HepG2 (cell line): Measurements from ENCODE around the gene SHISA4. TPM values are rescaled to one million over a fixed set of nuclear protein-coding genes. Genes with fewer than 3 reads are reported as not detected.

ENCODE experiments used
- ATAC-seq: fragments of 200-7000 bp; cut with Tn5 transposase; 3 replicates; pipeline ENCODE4 v1.9.1; 2020; ENCODE audit warnings: mild to moderate bottlenecking, moderate library complexity
- BruUV-seq: library from RNA; stranded (reverse); fragments of 400-500 nt; replicated peaks from 2 replicates; lab custom pipeline; 2021; lab: Mats Ljungman, UMichigan
- CTCF ChIA-PET: fragments of 300-600 bp; formaldehyde crosslinking; extraction: SDS; loops from one replicate; lab custom pipeline; 2021; ENCODE audit warnings: low total read pairs, inconsistent platforms, low intra/inter-chr PET ratio; lab: Yijun Ruan, JAX
- POLR2A ChIA-PET: fragments of 350-600 bp; sonication (Branson Sonifier 250); formaldehyde crosslinking; loops from one replicate; lab custom pipeline; 2020; ENCODE audit warnings: antibody characterized with exemption, inconsistent platforms; lab: Yijun Ruan, JAX
- DNase-seq: peaks from one replicate; pipeline ENCODE4 v3.0.0-alpha.2; 2015; ENCODE audit warnings: low spot score
- FAIRE-seq: peaks from 3 replicates; lab custom pipeline; 2011; peaks lifted over from hg19 to GRCh38; lab: Jason Lieb, UNC
- H2AFZ ChIP-seq: one replicate; pipeline ENCODE4 v1.6.1; 2011; ENCODE audit warnings: low read length, inconsistent platforms
- H3K27ac ChIP-seq: fragments of 300-600 bp; 3 replicates; pipeline ENCODE4 v1.8.0; 2011; ENCODE audit warnings: mixed run types, mild to moderate bottlenecking, mixed read lengths, low read length, inconsistent platforms; ENCODE audit not compliant: insufficient read depth; ENCODE audit errors: extremely low read length
- H3K27me3 ChIP-seq, 2 experiments: fragments of 200-600 bp in 1 of 2; 2 replicates in 1 of 2; 3 replicates in 1 of 2; pipeline versions ENCODE4 v1.6.0 to v1.8.0; 2011; ENCODE audit warnings: low read length in 2 of 2, mild to moderate bottlenecking in 2 of 2, moderate library complexity in 2 of 2, inconsistent platforms in 1 of 2; ENCODE audit not compliant: insufficient read depth in 2 of 2, control insufficient read depth in 1 of 2
- H3K36me3 ChIP-seq, 2 experiments: fragments of 200-600 bp in 1 of 2; replicated peaks in 1 of 2; 2 replicates in 1 of 2; 3 replicates in 1 of 2; pipeline versions ENCODE4 v1.5.1 to v1.8.0; 2011; ENCODE audit warnings: low read length in 2 of 2, inconsistent platforms in 1 of 2; ENCODE audit not compliant: insufficient read depth in 2 of 2, control insufficient read depth in 1 of 2
- H3K4me1 ChIP-seq: 2 replicates; pipeline ENCODE4 v1.5.1; 2012; ENCODE audit warnings: low read length, inconsistent platforms; ENCODE audit not compliant: insufficient read depth
- H3K4me2 ChIP-seq: 2 replicates; pipeline ENCODE4 v1.6.0; 2011; ENCODE audit warnings: low read depth, low read length, inconsistent platforms
- H3K4me3 ChIP-seq, 3 experiments: fragments of 200-600 bp in 1 of 3; sonication (generic), shearing (Covaris generic) in 1 of 3; replicated peaks in 1 of 3; 2 replicates each; pipeline ENCODE4 v1.5.1; 2011 to 2016; ENCODE audit warnings: low read length in 3 of 3, inconsistent platforms in 2 of 3, low read depth in 2 of 3, mild to moderate bottlenecking in 2 of 3, control low read depth in 1 of 3, mixed read lengths in 1 of 3; ENCODE audit not compliant: insufficient read depth in 1 of 3
- H3K79me2 ChIP-seq: one replicate; pipeline ENCODE4 v1.6.1; 2011; ENCODE audit warnings: low read length, inconsistent platforms; ENCODE audit not compliant: insufficient read depth
- H3K9ac ChIP-seq: 2 replicates; pipeline ENCODE4 v1.6.0; 2011; ENCODE audit warnings: mild to moderate bottlenecking, low read depth, low read length, inconsistent platforms; ENCODE audit not compliant: insufficient read depth
- H3K9me3 ChIP-seq: 2 replicates; pipeline ENCODE4 v1.5.1; 2012; ENCODE audit warnings: mild to moderate bottlenecking, low read length
- H4K20me1 ChIP-seq: 2 replicates; pipeline ENCODE4 v1.6.0; 2011; ENCODE audit warnings: inconsistent platforms, mild to moderate bottlenecking, low read length, moderate library complexity; ENCODE audit not compliant: insufficient read depth
- ARNTL ChIP-seq: sonication (generic); formaldehyde crosslinking; IDR thresholded peaks from 2 replicates; pipeline ENCODE4 v1.4.0; 2020; ENCODE audit warnings: mild to moderate bottlenecking, missing genetic modification reagents
- MAFK ChIP-seq, 2 experiments: IDR thresholded peaks in 1 of 2; conservative IDR thresholded peaks in 1 of 2; 2 replicates each; pipeline ENCODE4 v1.6.1; 2011; ENCODE audit warnings: improper control_type of control experiment in 2 of 2, low read length in 2 of 2
- NFATC3 ChIP-seq: sonication (generic); formaldehyde crosslinking; IDR thresholded peaks from 2 replicates; pipeline ENCODE4 v1.5.1; 2020; ENCODE audit warnings: mild to moderate bottlenecking, missing genetic modification reagents
- ONECUT2 ChIP-seq: sonication (generic); formaldehyde crosslinking; IDR thresholded peaks from 2 replicates; pipeline ENCODE4 v1.4.0; 2020; ENCODE audit warnings: missing genetic modification reagents
- POLR2A ChIP-seq, 2 experiments: IDR thresholded peaks; 2 replicates each; pipeline ENCODE4 v1.6.1; 2011; ENCODE audit warnings: low read depth in 2 of 2, low read length in 2 of 2, mild to moderate bottlenecking in 1 of 2, moderate library complexity in 1 of 2; ENCODE audit not compliant: insufficient read depth in 1 of 2
- RBAK ChIP-seq: sonication (generic); formaldehyde crosslinking; IDR thresholded peaks from 2 replicates; pipeline ENCODE4 v1.5.1; 2020; ENCODE audit warnings: mild to moderate bottlenecking, missing genetic modification reagents
- RELA ChIP-seq: sonication (generic); formaldehyde crosslinking; IDR thresholded peaks from 2 replicates; pipeline ENCODE4 v1.4.0; 2020; ENCODE audit warnings: missing genetic modification reagents
- TSC22D2 ChIP-seq: sonication (generic); formaldehyde crosslinking; IDR thresholded peaks from 2 replicates; pipeline ENCODE4 v1.5.1; 2020; ENCODE audit warnings: missing genetic modification reagents, mild to moderate bottlenecking, borderline replicate concordance
- ZFP36L1 ChIP-seq: sonication (generic); formaldehyde crosslinking; IDR thresholded peaks from 2 replicates; pipeline ENCODE4 v1.8.0; 2022; ENCODE audit warnings: mild to moderate bottlenecking, missing genetic modification reagents, moderate library complexity
- ZFY ChIP-seq: sonication (generic); formaldehyde crosslinking; IDR thresholded peaks from 2 replicates; pipeline ENCODE4 v1.4.0; 2020; ENCODE audit warnings: missing genetic modification reagents
- ZNF260 ChIP-seq: sonication (generic); formaldehyde crosslinking; IDR thresholded peaks from 2 replicates; pipeline ENCODE4 v1.4.0; 2020; ENCODE audit warnings: missing genetic modification reagents, low read depth, mild to moderate bottlenecking, borderline replicate concordance
- ZNF343 ChIP-seq: sonication (generic); formaldehyde crosslinking; IDR thresholded peaks from 2 replicates; pipeline ENCODE4 v1.4.0; 2020; ENCODE audit warnings: mild to moderate bottlenecking, missing genetic modification reagents
- ZNF44 ChIP-seq: sonication (generic); formaldehyde crosslinking; IDR thresholded peaks from 2 replicates; pipeline ENCODE4 v1.5.1; 2020; ENCODE audit warnings: mild to moderate bottlenecking, missing genetic modification reagents
- ZNF512 ChIP-seq: sonication (generic); formaldehyde crosslinking; IDR thresholded peaks from 2 replicates; pipeline ENCODE4 v1.4.0; 2020; ENCODE audit warnings: mild to moderate bottlenecking, missing genetic modification reagents
- WGBS: methylation state at CpG from one replicate; pipeline ENCODE4 v1.1.6; 2017; ENCODE audit warnings: low lambda C conversion rate; 5-methylcytosine and 5-hydroxymethylcytosine counted together
- in situ Hi-C: cut with HindIII; loops from 2 replicates; pipeline ENCODE4 v1.10.0; 2017; ENCODE audit warnings: low pct_unique_long_range_greater_than_20kb; ENCODE audit not compliant: extremely low pct_ligation_motif_present
- intact Hi-C: fragments of 100-400 bp; cut with micrococcal nuclease; formaldehyde crosslinking; loops from one replicate; pipeline ENCODE4 v1.10.0; 2022; ENCODE audit not compliant: unreplicated experiment
- polyA plus RNA-seq, 8 experiments: library from polyadenylated mRNA; depleted of rRNA in 3 of 8; stranded (reverse) in 7 of 8; unstranded in 1 of 8; fragments of >200 nt; fragmentation: Illumina TruSeq in 4 of 8; extraction: Trizol in 4 of 8; gene quantifications; 2 replicates each; pipeline versions ENCODE4 v1.2.1 to v1.2.3, GENCODE V29; 2011 to 2016; ENCODE audit warnings: low read depth in 4 of 8, missing spikeins in 1 of 8, mixed read lengths in 1 of 8; ENCODE audit not compliant: insufficient read depth in 1 of 8
- total RNA-seq, 5 experiments: library from RNA; depleted of rRNA; stranded (reverse); fragments of >200 nt; fragmentation: Illumina TruSeq; extraction: Trizol; gene quantifications; 2 replicates each; pipeline ENCODE4 v1.2.3, GENCODE V29; 2016; ENCODE audit warnings: low read depth in 1 of 5
- TF ChIP-seq, protein P1 (sequence below): sonication (generic); formaldehyde crosslinking; IDR thresholded peaks from 2 replicates; pipeline ENCODE4 v1.4.0; 2020; ENCODE audit warnings: missing genetic modification reagents
- TF ChIP-seq, protein P2 (sequence below): sonication (generic); formaldehyde crosslinking; conservative IDR thresholded peaks from 2 replicates; pipeline ENCODE4 v1.8.1; 2023; ENCODE audit warnings: missing genetic modification reagents

The SHISA4 gene
- total and polyA plus RNA-seq, 2 of the 13 experiments (the other 11 are each of a cell fraction or from before 2014, with no cell fraction given): 0.51 to 1.0 TPM

DNA sequence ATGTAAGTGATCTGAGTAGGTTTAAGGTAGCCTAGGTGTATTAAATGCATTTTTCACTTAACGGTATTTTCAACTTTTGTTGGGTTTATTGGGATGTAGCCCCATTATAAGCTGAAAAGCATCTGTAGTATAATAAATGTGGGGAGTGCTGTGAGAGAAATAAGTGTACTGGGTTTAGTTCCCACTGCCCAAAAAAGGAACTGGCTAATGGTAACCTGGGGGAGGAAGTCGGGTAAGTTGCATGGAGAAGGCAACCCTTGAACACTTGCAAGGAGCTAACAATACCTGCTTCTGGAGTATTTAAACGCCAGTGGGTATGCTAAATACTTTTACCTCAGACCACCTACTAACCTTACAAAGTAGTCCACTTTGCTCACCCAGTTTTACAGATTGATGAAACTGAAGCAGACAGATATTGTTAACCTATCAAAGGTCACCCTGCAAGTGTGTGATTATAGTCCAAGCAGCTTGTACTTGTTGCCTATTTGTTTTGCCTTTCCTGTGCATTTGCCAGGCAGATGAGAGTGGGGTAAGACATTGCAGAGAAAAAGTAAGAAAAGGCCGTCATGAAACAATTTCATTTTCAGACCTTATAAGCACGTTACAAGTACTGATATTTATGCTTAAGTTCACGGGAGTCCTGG lies 7.6 kb upstream of the SHISA4 start:
- FAIRE-seq (no peak), DNase-seq (no peak), ATAC-seq (no peak)
- no peaks in the 10 kb centered on the region for H3K79me2 ChIP-seq
- no peaks in the 10 kb centered on the region for H3K9me3 ChIP-seq
- H3K27me3 ChIP-seq: peaks cover 0 to 1% of the 10 kb centered on the region in 2 experiments; a peak in 1 of 5 replicates
- peaks cover 12% of the 10 kb centered on the region for H3K4me1 ChIP-seq
- intact Hi-C loops (loop anchor here (1.0 kb wide), 1 partner anchor 21 kb away; no protein-coding TSS in a partner anchor), in situ Hi-C loops (no loop called here)
- no peak overlapping the region for H3K4me2 ChIP-seq
- H3K27ac ChIP-seq: no peak overlapping the region
- H4K20me1 ChIP-seq: no peaks in the 10 kb centered on the region; the same call in 1 of the 2 replicates
- ChIA-PET CTCF (no interaction called here), POLR2A (no interaction called here)
- no peak for TF ChIP-seq ZFY (CRISPR knock-in tag)
- no peak for TF ChIP-seq ZNF44 (CRISPR knock-in tag)
- TF ChIP-seq, protein P1, sequence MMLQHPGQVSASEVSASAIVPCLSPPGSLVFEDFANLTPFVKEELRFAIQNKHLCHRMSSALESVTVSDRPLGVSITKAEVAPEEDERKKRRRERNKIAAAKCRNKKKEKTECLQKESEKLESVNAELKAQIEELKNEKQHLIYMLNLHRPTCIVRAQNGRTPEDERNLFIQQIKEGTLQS (CRISPR knock-in tag): no peak
- TF ChIP-seq POLR2A (IDR thresholded peaks at IDR 0.05; ENCODE audit: insufficient read depth in 1 of 2, low read depth in 2 of 2, low read length in 2 of 2): 0 out of 4 replicates have a peak, but pooled peaks of 1 of the 2 experiments have one; percentile 1
- no peak for TF ChIP-seq ZFP36L1 (CRISPR knock-in tag)
- no peak for TF ChIP-seq MAFK (conservative IDR thresholded peaks at IDR 0.05 in 1 of 2, IDR thresholded peaks at IDR 0.05 in 1 of 2; ENCODE audit: low read length in 2 of 2)
- no peak for TF ChIP-seq ARNTL
- TF ChIP-seq TSC22D2 (CRISPR knock-in tag): no peak
- BruUV-seq: no TSS peak
- 76% methylated on average over 6 of the region's 6 CpGs for WGBS
- no peak overlapping the region for H3K9ac ChIP-seq
- H2AFZ ChIP-seq: no peak overlapping the region
- H3K36me3 ChIP-seq: peaks cover 2 to 5% of the 10 kb centered on the region in 2 experiments; a peak in 3 of 5 replicates
- no peak overlapping the region for H3K4me3 ChIP-seq

DNA sequence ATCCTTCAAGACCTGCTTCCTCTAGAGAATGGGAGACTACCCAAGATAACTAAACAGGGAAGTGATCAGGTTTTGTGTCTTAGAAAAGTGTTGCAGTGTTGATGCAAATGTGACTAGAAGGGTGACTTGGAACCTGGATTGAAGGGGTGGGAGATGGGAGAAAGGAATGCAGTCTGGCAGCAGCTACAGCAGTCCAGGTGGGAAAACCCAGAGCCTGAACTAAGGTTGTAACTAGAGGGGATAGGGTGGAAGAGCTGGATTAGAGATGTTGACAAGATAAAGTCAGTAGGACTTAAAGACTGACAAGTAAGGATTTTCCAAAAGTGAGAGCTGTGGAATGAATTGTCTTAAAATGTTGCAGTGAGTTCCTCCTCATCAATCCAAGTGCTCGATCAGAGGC lies 7.1 kb upstream of the SHISA4 start:
- FAIRE-seq: no peak
- H3K27me3 ChIP-seq: peaks cover 0 to 1% of the 10 kb centered on the region in 2 experiments; a peak in 1 of 5 replicates
- no peaks in the 10 kb centered on the region; the same call in 1 of the 2 replicates for H4K20me1 ChIP-seq
- no TSS peak for BruUV-seq
- H2AFZ ChIP-seq: no peak overlapping the region
- in situ Hi-C loops (no loop called here), intact Hi-C loops (no loop called here)
- CTCF ChIA-PET: interaction anchor here (1.3 kb wide), 1 partner anchor 15 kb away, joined by 5 read pairs; no protein-coding TSS in a partner anchor
- H3K4me3 ChIP-seq: no peak overlapping the region
- no peaks in the 10 kb centered on the region for H3K9me3 ChIP-seq
- no peak overlapping the region for H3K27ac ChIP-seq
- no peak for DNase-seq
- H3K4me1 ChIP-seq: peaks cover 12% of the 10 kb centered on the region
- H3K79me2 ChIP-seq: no peaks in the 10 kb centered on the region
- WGBS: 100% methylated on average over 1 of the region's 1 CpG
- no peak for ATAC-seq
- POLR2A ChIA-PET: no interaction called here
- H3K4me2 ChIP-seq: no peak overlapping the region
- H3K9ac ChIP-seq: no peak overlapping the region
- no peaks in the 10 kb centered on the region for H3K36me3 ChIP-seq
- TF ChIP-seq ZNF343 (CRISPR knock-in tag) (no peak), RELA (no peak), RBAK (CRISPR knock-in tag) (no peak), ZNF260 (no peak), ZNF512 (CRISPR knock-in tag) (no peak), ONECUT2 (no peak), NFATC3 (CRISPR knock-in tag) (no peak)
- TF ChIP-seq, protein P2, sequence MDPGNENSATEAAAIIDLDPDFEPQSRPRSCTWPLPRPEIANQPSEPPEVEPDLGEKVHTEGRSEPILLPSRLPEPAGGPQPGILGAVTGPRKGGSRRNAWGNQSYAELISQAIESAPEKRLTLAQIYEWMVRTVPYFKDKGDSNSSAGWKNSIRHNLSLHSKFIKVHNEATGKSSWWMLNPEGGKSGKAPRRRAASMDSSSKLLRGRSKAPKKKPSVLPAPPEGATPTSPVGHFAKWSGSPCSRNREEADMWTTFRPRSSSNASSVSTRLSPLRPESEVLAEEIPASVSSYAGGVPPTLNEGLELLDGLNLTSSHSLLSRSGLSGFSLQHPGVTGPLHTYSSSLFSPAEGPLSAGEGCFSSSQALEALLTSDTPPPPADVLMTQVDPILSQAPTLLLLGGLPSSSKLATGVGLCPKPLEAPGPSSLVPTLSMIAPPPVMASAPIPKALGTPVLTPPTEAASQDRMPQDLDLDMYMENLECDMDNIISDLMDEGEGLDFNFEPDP (CRISPR knock-in tag): no peak
